Keratinocyte (primary cell): ENCODE data around the gene TRMT112.

Experiments
- CTCF ChIP-seq, 3 experiments: IDR thresholded peaks in 1 of 3; conservative IDR thresholded peaks in 1 of 3; optimal IDR thresholded peaks in 1 of 3; 2 replicates in 2 of 3; 3 replicates in 1 of 3; pipeline versions ENCODE3 to v1.5.1; 2011; ENCODE audit warnings: low read length in 3 of 3, mild to moderate bottlenecking in 3 of 3, moderate library complexity in 2 of 3, control low read depth in 1 of 3, inconsistent platforms in 1 of 3; ENCODE audit not compliant: insufficient read depth in 2 of 3; ENCODE audit errors: extremely low read depth in 1 of 3
- EZH2 ChIP-seq: IDR thresholded peaks from one replicate; pipeline ENCODE4 v1.6.1; 2012; ENCODE audit warnings: inconsistent platforms, mild to moderate bottlenecking, low read length, moderate library complexity

DNA sequence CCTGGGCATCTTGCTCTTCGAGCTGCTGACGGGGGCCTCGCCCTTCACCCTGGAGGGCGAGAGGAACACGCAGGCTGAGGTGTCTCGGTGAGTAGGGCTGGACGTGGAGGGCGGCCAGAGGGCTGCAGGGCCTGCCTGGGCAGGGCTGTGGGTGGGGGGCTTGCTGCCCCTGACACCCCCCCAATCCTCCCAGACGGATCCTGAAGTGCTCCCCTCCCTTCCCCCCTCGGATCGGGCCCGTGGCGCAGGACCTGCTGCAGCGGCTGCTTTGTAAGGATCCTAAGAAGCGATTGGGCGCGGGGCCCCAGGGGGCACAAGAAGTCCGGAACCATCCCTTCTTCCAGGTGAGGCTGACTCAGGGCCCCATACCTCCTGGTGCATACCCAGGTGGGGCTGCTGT is 44.3 kb upstream of the TRMT112 start:
- TF ChIP-seq CTCF (optimal IDR thresholded peaks at IDR 0.05 in 1 of 3, IDR thresholded peaks at IDR 0.05 in 1 of 3, conservative IDR thresholded peaks at IDR 0.05 in 1 of 3; ENCODE audit: extremely low read depth in 1 of 3, insufficient read depth in 2 of 3, low read length in 3 of 3) (no peak), EZH2 (no peak)
